HepG2 (cell line): ENCODE results near the gene MAP2K5.

Source experiments
- FOSL2 ChIP-seq: sonication (generic); formaldehyde crosslinking; IDR thresholded peaks from 2 replicates; pipeline ENCODE4 v1.4.0; 2020; ENCODE audit warnings: missing genetic modification reagents
- FOXP1 ChIP-seq, 2 experiments: fragments of 450-650 bp in 1 of 2; IDR thresholded peaks; 2 replicates each; pipeline ENCODE4 v1.6.1; 2017 to 2018; ENCODE audit warnings: antibody characterized with exemption in 1 of 2
- SIX1 ChIP-seq: sonication (generic); formaldehyde crosslinking; IDR thresholded peaks from 2 replicates; pipeline ENCODE4 v1.4.0; 2020; ENCODE audit warnings: missing genetic modification reagents, borderline replicate concordance
- TARDBP ChIP-seq: sonication (generic); formaldehyde crosslinking; IDR thresholded peaks from 2 replicates; pipeline ENCODE4 v1.8.0; 2022; ENCODE audit warnings: mild to moderate bottlenecking, missing genetic modification reagents
- WIZ ChIP-seq: sonication (generic); formaldehyde crosslinking; IDR thresholded peaks from 2 replicates; pipeline ENCODE4 v1.5.1; 2020; ENCODE audit warnings: mild to moderate bottlenecking, missing genetic modification reagents
- ZNF644 ChIP-seq: IDR thresholded peaks from 2 replicates; pipeline ENCODE4 v1.6.1; 2016; ENCODE audit warnings: low read depth
- ZNF713 ChIP-seq: sonication (generic); formaldehyde crosslinking; IDR thresholded peaks from 2 replicates; pipeline ENCODE4 v1.4.0; 2020; ENCODE audit warnings: mild to moderate bottlenecking, missing genetic modification reagents
- ZSCAN20 ChIP-seq: sonication (generic); formaldehyde crosslinking; IDR thresholded peaks from 2 replicates; pipeline ENCODE4 v1.4.0; 2020; ENCODE audit warnings: missing genetic modification reagents, mild to moderate bottlenecking, borderline replicate concordance
- TF ChIP-seq, protein P1 (sequence below): IDR thresholded peaks from 2 replicates; pipeline ENCODE4 v1.6.1; 2012; ENCODE audit warnings: low read length, improper control_type of control experiment
- TF ChIP-seq, protein P2 (sequence below): sonication (generic); formaldehyde crosslinking; IDR thresholded peaks from 2 replicates; pipeline ENCODE4 v1.5.0; 2020; ENCODE audit warnings: mild to moderate bottlenecking, missing genetic modification reagents, moderate library complexity
- TF ChIP-seq, protein P3 (sequence below): sonication (generic); formaldehyde crosslinking; IDR thresholded peaks from 2 replicates; pipeline ENCODE4 v1.5.1; 2020; ENCODE audit warnings: mild to moderate bottlenecking, missing genetic modification reagents, moderate library complexity
- TF ChIP-seq, protein P4 (sequence below), 2 experiments: sonication (generic) in 1 of 2; formaldehyde crosslinking in 1 of 2; IDR thresholded peaks; 2 replicates each; pipeline versions ENCODE4 v1.4.0 to v1.6.1; 2018 to 2020; ENCODE audit warnings: missing genetic modification reagents in 2 of 2, borderline replicate concordance in 1 of 2, low read depth in 1 of 2, mild to moderate bottlenecking in 1 of 2, missing biosample characterization in 1 of 2

DNA sequence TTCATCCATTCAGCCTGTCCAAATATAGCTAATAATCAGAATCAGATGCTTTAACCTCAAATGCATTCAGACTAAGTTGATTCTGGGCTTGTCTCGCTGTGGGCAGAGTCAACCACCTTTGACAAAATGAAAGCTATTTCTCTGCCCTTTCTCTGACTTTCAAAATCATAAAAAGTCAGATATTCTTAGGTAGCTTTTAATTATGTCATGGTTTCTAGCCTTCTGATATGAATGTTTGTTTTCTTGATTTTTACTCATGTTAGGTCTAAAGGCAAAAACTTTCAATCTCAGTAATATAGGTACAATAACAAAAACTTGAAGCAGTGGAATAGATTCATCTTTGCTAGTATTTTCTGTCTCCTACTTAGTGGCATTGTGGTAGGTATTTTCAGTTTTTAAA lies 46.9 kb upstream of the MAP2K5 start:
- TF ChIP-seq, protein P1, sequence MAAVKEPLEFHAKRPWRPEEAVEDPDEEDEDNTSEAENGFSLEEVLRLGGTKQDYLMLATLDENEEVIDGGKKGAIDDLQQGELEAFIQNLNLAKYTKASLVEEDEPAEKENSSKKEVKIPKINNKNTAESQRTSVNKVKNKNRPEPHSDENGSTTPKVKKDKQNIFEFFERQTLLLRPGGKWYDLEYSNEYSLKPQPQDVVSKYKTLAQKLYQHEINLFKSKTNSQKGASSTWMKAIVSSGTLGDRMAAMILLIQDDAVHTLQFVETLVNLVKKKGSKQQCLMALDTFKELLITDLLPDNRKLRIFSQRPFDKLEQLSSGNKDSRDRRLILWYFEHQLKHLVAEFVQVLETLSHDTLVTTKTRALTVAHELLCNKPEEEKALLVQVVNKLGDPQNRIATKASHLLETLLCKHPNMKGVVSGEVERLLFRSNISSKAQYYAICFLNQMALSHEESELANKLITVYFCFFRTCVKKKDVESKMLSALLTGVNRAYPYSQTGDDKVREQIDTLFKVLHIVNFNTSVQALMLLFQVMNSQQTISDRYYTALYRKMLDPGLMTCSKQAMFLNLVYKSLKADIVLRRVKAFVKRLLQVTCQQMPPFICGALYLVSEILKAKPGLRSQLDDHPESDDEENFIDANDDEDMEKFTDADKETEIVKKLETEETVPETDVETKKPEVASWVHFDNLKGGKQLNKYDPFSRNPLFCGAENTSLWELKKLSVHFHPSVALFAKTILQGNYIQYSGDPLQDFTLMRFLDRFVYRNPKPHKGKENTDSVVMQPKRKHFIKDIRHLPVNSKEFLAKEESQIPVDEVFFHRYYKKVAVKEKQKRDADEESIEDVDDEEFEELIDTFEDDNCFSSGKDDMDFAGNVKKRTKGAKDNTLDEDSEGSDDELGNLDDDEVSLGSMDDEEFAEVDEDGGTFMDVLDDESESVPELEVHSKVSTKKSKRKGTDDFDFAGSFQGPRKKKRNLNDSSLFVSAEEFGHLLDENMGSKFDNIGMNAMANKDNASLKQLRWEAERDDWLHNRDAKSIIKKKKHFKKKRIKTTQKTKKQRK: no peak
- TF ChIP-seq, protein P2, sequence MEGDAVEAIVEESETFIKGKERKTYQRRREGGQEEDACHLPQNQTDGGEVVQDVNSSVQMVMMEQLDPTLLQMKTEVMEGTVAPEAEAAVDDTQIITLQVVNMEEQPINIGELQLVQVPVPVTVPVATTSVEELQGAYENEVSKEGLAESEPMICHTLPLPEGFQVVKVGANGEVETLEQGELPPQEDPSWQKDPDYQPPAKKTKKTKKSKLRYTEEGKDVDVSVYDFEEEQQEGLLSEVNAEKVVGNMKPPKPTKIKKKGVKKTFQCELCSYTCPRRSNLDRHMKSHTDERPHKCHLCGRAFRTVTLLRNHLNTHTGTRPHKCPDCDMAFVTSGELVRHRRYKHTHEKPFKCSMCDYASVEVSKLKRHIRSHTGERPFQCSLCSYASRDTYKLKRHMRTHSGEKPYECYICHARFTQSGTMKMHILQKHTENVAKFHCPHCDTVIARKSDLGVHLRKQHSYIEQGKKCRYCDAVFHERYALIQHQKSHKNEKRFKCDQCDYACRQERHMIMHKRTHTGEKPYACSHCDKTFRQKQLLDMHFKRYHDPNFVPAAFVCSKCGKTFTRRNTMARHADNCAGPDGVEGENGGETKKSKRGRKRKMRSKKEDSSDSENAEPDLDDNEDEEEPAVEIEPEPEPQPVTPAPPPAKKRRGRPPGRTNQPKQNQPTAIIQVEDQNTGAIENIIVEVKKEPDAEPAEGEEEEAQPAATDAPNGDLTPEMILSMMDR: no peak
- TF ChIP-seq, protein P3, sequence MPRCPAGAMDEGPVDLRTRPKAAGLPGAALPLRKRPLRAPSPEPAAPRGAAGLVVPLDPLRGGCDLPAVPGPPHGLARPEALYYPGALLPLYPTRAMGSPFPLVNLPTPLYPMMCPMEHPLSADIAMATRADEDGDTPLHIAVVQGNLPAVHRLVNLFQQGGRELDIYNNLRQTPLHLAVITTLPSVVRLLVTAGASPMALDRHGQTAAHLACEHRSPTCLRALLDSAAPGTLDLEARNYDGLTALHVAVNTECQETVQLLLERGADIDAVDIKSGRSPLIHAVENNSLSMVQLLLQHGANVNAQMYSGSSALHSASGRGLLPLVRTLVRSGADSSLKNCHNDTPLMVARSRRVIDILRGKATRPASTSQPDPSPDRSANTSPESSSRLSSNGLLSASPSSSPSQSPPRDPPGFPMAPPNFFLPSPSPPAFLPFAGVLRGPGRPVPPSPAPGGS: no peak
- TF ChIP-seq ZNF644 (CRISPR knock-in tag): no peak
- no peak for TF ChIP-seq TARDBP (CRISPR knock-in tag)
- TF ChIP-seq FOSL2 (CRISPR knock-in tag): no peak
- TF ChIP-seq ZNF713 (CRISPR knock-in tag): no peak
- TF ChIP-seq FOXP1 (IDR thresholded peaks at IDR 0.05): no peak
- no peak for TF ChIP-seq FOXP1 (CRISPR knock-in tag; IDR thresholded peaks at IDR 0.05)
- TF ChIP-seq ZSCAN20 (CRISPR knock-in tag): no peak
- TF ChIP-seq WIZ: no peak
- TF ChIP-seq SIX1: no peak
- TF ChIP-seq, protein P4, sequence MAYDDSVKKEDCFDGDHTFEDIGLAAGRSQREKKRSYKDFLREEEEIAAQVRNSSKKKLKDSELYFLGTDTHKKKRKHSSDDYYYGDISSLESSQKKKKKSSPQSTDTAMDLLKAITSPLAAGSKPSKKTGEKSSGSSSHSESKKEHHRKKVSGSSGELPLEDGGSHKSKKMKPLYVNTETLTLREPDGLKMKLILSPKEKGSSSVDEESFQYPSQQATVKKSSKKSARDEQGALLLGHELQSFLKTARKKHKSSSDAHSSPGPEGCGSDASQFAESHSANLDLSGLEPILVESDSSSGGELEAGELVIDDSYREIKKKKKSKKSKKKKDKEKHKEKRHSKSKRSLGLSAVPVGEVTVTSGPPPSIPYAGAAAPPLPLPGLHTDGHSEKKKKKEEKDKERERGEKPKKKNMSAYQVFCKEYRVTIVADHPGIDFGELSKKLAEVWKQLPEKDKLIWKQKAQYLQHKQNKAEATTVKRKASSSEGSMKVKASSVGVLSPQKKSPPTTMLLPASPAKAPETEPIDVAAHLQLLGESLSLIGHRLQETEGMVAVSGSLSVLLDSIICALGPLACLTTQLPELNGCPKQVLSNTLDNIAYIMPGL (CRISPR knock-in tag; IDR thresholded peaks at IDR 0.05; ENCODE audit: borderline replicate concordance in 1 of 2, low read depth in 1 of 2): no peak
